HG03095 (cell line): ENCODE data around the gene LPP.

Experiments used
- ATAC-seq: cut with Tn5 transposase; IDR thresholded peaks from one replicate; pipeline ENCODE4 v1.9.1; 2021; ENCODE audit warnings: moderate library complexity; ENCODE audit not compliant: unreplicated experiment

LPP gene

GRCh38 chr3:188812198-188812597, 658.2 kb downstream of the LPP start:
- ATAC-seq, result no peak

- ATAC-seq, result no peak
Observed at GRCh38 chr3:188814581-188814980, 660.6 kb downstream of the LPP start.

- no peak for ATAC-seq
Observed at GRCh38 chr3:188817103-188817934, 663.4 kb downstream of the LPP start.

- no peak for ATAC-seq
Observed at GRCh38 chr3:188817935-188818269, 663.9 kb downstream of the LPP start.

GRCh38 chr3:188818282-188818681, 664.3 kb downstream of the LPP start:
- ATAC-seq, result no peak

GRCh38 chr3:188819939-188820338, 666.0 kb downstream of the LPP start:
- no peak for ATAC-seq

- ATAC-seq, result no peak
Observed at GRCh38 chr3:188822004-188822403, 668.0 kb downstream of the LPP start.

- no peak for ATAC-seq
Observed at GRCh38 chr3:188822411-188822810, 668.5 kb downstream of the LPP start.

- no peak for ATAC-seq
Observed at GRCh38 chr3:188824566-188824965, 670.6 kb downstream of the LPP start.

GRCh38 chr3:188825901-188826300, 671.9 kb downstream of the LPP start:
- no peak for ATAC-seq

- ATAC-seq, result no peak
Observed at GRCh38 chr3:188826574-188826973, 672.6 kb downstream of the LPP start.

GRCh38 chr3:188827103-188827502, 673.1 kb downstream of the LPP start:
- ATAC-seq, result no peak

- no peak for ATAC-seq
Observed at GRCh38 chr3:188827576-188827975, 673.6 kb downstream of the LPP start.

GRCh38 chr3:188829130-188829529, 675.2 kb downstream of the LPP start:
- ATAC-seq, result no peak

GRCh38 chr3:188829576-188829975, 675.6 kb downstream of the LPP start:
- no peak for ATAC-seq

GRCh38 chr3:188830893-188831292, 676.9 kb downstream of the LPP start:
- ATAC-seq, result no peak

GRCh38 chr3:188832146-188832545, 678.2 kb downstream of the LPP start:
- no peak for ATAC-seq

- no peak for ATAC-seq
Observed at GRCh38 chr3:188832961-188833721, 679.2 kb downstream of the LPP start.

GRCh38 chr3:188834349-188834748, 680.4 kb downstream of the LPP start:
- ATAC-seq, result no peak

- no peak for ATAC-seq
Observed at GRCh38 chr3:188839187-188839695, 685.3 kb downstream of the LPP start.

- no peak for ATAC-seq
Observed at GRCh38 chr3:188840290-188840689, 686.3 kb downstream of the LPP start.

GRCh38 chr3:188841906-188842305, 687.9 kb downstream of the LPP start:
- no peak for ATAC-seq
